Activated CD4-positive, alpha-beta T cell treated with anti-CD3 and anti-CD28 coated beads, Interleukin-2, amount 50 U/mL, for 16 hours (primary cell): ENCODE data around the gene SIN3B.

ENCODE experiments used
- DNase-seq: peaks from one replicate; pipeline ENCODE4 v3.0.0-alpha.2; 2020

SIN3B gene

DNA sequence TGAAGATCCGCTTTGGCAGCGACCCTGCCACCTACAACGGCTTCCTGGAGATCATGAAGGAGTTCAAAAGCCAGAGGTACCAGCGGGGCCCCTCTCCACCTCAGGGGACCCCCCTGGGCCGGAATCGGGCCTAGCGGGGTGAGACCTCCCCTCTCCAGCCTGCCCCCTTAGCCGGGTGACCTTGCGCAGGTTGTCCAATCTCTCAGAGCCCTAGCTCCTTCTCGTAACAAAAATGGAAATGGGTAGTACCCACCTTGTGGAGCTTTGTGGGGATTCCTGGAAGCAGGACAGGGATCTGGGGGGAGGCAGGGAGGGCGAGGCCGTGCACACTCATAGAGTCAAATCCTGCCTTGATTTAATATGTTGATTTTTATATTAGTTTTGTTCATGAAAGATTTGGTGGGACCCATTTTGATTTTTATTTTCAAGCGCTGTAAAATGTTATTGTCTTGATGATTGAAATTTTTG lies 658 bp downstream of the SIN3B start:
- no peak for DNase-seq

- DNase-seq, result no peak
Measured at GRCh38 chr19:16830679-16831078, 1.5 kb downstream of the SIN3B start.

GRCh38 chr19:16831531-16831930 lies 2.3 kb downstream of the SIN3B start:
- no peak for DNase-seq

DNA sequence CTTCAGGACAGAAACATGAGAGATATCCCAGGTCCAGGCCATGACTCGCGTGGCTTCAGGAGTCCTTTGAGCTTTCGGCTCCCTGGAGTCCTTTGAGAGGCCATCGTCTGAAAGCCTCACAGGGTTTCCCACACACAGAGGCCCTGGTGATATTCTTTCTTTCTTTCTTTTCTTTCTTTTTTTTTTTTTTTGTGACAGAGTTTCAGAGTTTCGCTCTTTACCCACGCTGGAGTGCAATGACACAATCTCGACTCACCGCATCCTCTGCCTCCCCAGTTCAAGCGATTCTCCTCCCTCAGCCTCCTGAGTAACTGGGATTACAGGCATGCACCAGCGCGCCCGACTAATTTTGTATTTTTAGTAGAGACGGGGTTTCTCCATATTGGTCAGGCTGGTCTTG lies 5.5 kb downstream of the SIN3B start:
- DNase-seq, result no peak

DNA sequence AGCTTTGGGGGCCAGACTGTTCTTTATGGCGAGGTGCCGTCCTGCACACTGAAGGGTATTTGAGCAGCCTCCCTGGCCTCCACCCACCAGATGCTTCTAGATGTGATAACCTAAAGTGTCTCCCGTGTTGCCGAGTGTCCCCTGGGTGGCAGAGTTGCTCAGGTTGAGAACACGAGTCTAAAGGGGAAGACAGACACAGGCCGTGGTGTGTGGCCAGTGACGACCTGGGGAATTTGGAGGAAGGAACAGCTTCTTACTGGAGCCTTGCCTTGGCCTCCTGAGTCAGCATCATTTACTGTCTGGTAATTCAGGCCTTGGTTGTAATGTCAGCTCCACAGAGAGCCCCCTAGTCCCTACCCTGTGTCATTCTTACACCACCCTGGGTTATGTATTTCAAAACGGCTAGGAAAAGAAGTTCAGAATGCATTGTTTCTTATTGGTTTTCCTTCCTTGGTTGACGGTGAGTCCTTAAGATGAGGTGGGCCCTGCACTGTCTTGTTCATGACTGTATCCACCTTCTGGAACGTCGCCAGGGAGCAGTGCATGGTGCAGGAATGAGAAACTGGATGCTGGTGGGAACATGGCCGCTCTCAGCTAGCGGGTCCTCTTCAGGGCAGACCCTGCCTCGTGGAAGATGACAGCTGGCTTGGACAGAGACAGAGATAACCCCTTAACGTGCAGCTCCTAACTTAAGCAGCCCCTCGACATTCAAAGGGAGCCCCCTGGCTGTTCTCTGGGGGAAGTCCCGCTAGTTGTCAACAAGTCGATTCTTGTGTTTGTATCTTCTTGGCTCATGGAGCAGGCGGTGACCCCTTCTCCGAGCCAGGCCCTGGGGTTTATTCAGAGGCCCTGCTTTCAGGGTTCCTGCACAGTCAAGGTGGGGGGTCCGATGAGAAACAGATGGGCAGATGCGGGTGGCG lies 7.2 kb downstream of the SIN3B start:
- DNase-seq, result no peak

DNA sequence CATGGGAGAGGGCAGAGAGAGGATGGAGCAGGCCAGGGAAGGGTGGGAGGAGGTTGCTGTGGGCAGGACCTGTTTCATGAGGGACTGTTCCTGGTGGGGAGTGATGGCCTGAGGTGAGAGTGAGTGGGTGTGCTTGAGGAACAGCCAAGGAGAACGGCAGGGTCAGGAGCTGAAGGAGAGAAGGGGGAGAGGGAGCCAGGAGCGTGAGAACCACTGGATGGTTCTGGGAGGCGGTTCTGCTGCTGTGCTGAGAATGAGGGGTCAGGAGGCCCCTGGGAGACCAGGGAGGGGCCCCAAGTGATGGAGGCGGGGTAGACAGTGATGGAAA lies 7.8 kb downstream of the SIN3B start:
- no peak for DNase-seq

GRCh38 chr19:16841391-16841926 lies 12.3 kb downstream of the SIN3B start:
- no peak for DNase-seq

DNA sequence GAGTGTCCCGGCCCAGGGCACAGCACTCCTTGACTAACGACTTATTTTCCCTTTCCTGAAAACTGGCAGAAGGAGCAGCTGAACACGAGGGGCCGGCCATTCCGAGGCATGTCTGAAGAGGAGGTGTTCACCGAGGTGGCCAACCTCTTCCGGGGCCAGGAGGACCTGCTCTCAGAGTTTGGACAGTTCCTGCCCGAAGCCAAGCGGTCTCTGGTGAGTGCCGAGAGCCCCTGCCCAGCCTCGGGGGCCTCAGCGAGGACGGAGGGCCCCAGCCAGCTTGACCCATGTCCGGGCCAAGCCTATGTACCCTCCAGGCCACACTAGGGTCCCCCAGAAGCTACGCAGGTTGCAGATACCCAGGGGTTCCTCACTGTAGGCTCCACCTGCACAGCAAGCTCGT lies 17.7 kb downstream of the SIN3B start:
- no peak for DNase-seq

- no peak for DNase-seq
Measured at GRCh38 chr19:16847430-16847829, 18.2 kb downstream of the SIN3B start.

DNA sequence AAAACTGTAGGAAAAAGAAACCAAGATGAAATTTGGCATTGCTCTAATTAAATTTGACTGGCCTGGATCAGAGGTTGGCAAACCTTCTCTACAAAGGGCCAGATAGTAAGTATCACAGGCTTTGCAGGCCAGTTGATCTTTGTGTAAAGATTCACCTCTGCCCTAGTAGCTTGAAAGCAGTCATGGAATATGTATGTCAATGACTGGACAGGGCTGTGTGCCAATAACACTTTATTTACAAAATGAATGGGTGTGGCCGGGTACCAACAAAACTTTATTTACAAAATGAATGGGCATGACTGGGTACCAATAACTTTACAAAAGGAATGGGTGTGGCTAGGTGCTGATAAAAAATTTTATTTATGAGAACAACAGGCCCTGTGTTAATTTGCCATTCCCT lies 20.0 kb downstream of the SIN3B start:
- DNase-seq, result no peak

DNA sequence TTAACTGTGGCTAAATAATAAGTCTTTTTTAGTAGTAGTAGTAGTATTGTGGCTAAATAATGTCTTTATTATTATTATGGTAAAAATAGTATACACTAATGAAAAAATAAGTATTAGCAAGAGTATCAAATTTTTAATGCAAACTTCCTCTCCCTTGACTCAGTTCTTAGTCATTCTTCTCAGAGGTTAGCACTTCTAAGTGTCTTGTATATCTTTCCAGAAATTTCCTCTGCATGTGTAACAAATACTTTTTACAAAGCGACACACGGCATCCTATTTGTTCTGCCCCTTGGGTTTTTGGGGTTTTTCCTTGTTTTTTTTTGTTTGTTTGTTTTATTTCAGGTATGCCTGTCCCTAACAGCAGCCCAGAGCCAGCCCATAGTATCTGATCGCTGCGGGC lies 20.9 kb downstream of the SIN3B start:
- DNase-seq, result no peak

- no peak for DNase-seq
Measured at GRCh38 chr19:16851031-16851712, 22.0 kb downstream of the SIN3B start.

DNA sequence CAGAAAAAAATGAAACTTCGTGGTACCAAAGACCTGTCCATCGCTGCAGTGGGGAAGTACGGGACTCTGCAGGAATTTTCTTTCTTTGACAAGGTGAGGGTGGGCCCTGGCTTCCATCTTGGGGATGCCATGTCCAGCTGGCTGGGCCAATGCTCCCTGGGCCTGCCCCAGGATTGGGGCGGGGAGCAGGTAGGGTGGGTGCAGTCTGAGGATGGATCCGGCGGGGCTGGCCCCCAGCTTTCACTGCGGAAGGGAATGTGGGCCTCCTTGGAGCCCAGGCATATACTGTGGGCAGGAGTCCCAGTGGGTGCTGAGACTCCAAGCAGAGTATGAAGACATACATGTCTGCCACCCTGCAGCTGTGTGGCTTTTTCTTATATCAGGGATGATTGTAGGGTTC lies 23.9 kb downstream of the SIN3B start:
- DNase-seq, result no peak

- DNase-seq, result no peak
Measured at GRCh38 chr19:16856091-16856490, 26.9 kb downstream of the SIN3B start.

GRCh38 chr19:16859626-16860025 lies 30.4 kb downstream of the SIN3B start:
- DNase-seq, result no peak

DNA sequence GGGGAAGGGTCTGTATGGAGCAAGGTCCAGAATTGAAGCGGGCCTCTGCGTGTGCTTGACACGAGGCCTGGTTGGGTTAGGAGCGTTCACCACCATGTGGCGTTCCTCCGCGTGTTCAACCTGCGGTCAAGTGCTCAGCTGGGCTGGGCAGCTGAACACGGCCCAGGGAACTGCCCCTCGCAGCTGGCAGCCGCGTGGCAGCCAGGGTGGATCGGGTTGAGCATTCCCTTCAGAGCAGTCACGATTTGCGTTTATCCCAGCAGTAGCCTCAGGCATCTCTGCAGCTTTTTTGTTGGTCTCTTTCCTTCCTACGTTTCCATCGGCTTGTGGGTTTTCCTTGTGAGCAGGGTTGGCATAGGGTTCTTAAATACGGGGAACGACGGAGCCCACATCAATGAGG lies 30.9 kb downstream of the SIN3B start:
- DNase-seq, result no peak

GRCh38 chr19:16861011-16861410 lies 31.8 kb downstream of the SIN3B start:
- DNase-seq, result no peak

DNA sequence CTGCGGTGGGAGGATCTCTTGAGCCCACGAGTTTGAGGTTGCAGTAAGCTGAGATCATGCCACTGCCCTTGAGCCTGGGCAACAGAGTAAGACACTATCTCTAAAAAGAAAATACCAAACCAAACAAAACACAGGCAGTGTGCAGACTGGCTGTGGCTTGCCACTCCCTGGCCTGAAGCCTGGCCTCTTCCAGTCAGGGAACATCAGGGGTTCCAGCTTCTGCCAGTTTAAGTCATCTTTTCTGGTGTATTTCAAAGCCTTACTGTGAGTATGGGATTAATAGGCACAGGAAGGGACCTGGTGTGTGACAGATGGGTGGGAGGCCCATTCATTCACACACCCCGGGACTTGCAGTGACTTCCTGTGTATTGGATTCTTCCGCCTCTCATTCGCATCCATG lies 32.6 kb downstream of the SIN3B start:
- no peak for DNase-seq

GRCh38 chr19:16862826-16863415 lies 33.7 kb downstream of the SIN3B start:
- DNase-seq, result no peak

DNA sequence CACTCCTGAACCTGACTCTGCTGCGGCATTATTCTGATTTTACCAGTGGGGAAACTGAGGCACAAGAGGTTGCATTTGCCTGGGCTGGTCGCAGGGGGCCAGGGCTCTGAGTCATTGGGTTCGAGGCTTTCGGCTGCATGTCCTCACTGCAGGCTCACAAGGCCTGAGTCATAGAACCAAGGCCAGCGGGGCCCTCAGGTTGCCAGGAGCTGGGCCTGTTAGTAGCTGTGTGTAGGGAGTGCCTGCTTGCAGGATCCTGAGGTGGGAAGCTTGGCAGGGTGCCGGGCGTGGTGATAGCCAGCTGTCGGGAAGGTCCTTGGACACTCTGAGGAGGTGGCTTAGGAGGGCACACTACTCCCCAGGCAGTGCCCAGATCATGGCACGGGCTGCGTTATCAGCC lies 38.0 kb downstream of the SIN3B start:
- no peak for DNase-seq

DNA sequence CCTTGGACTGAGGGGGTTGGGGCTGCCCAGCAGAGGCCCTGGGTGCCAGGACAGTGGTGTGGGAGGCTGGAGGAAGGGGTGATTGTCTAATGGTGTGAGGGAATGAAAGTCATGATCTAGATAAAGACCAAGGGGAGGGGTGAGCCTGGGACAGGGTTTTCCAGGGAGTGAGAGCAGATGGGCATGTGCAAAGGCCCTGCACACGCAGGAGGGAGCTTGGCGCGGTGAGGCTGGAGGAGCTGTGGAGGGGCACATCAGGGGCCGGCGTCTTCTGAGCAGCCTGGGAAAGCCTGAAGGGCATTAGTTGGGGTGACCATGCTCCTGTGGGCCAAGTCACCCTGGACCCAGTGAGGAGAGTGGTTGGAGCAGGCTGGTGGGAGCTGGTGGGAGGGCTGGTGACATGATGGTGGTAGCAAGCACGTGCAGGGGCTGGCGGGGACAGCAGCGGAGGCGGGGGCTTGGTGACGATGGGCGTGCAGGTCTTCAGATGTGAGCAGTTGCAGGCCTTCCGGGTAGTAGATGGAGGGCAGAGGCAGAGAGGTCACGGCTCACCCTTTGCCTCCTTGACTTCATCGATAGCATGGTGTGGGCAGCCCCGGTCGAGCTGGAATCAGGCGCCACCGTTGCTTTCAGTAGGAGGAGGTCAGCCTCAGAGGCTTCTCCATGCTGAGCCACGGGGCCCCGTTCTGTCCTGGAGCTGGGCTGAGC lies 39.4 kb downstream of the SIN3B start:
- DNase-seq, result no peak

- DNase-seq, result no peak
Measured at GRCh38 chr19:16869331-16869972, 40.3 kb downstream of the SIN3B start.

DNA sequence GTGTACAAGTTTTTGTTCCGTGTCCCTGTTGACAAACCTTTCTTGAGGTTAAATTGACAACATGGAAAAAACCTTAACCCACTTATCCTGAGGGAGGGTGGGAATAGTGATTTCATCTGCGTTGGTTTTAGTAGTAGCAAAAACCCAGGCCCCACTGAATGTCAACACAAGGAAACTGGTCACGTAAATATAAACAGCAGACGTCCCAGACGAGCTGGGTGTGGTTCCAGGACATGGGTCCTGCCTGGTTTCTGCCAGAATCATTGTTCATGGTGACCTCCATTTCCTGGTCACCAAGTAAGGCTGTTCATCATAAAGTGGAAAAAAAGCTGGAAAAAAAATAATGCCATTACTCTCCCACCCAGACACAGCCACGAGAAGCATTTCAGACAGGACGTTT lies 42.7 kb downstream of the SIN3B start:
- DNase-seq, result no peak
